Measurements from ENCODE around the gene TEX2. TPM values are rescaled to one million over a fixed set of nuclear protein-coding genes. Genes with fewer than 3 reads are reported as not detected.

Gene TEX2
- total and polyA plus RNA-seq, 2 experiments from 2014 or later: 7.5 to 17.7 TPM

GRCh38 chr17:64106918-64107317 is 156.1 kb downstream of the TEX2 start:
- no peaks in the 10 kb centered on the region for H3F3A ChIP-seq (replicated peaks; ENCODE audit: low read depth)
- TF ChIP-seq EZH2 (IDR thresholded peaks at IDR 0.05; ENCODE audit: low read depth, unreplicated experiment) (no peak), ZNF114 (CRISPR knock-in tag; IDR thresholded peaks at IDR 0.05) (no peak), JUNB (IDR thresholded peaks at IDR 0.05; ENCODE audit: unreplicated experiment) (no peak), POLR2AphosphoS5 (IDR thresholded peaks at IDR 0.05; ENCODE audit: low read depth) (no peak), STAT1 (IDR thresholded peaks at IDR 0.05; ENCODE audit: unreplicated experiment) (no peak), EZH2phosphoT487 (IDR thresholded peaks at IDR 0.05; ENCODE audit: unreplicated experiment) (no peak), ZNF462 (CRISPR knock-in tag; IDR thresholded peaks at IDR 0.05) (no peak), CREB1 (CRISPR knock-in tag; IDR thresholded peaks at IDR 0.05; ENCODE audit: low read depth) (no peak), NANOG (IDR thresholded peaks at IDR 0.05; ENCODE audit: borderline replicate concordance) (no peak), ZNF331 (CRISPR knock-in tag; IDR thresholded peaks at IDR 0.05; ENCODE audit: low read depth) (no peak)
- TF ChIP-seq, protein P1, sequence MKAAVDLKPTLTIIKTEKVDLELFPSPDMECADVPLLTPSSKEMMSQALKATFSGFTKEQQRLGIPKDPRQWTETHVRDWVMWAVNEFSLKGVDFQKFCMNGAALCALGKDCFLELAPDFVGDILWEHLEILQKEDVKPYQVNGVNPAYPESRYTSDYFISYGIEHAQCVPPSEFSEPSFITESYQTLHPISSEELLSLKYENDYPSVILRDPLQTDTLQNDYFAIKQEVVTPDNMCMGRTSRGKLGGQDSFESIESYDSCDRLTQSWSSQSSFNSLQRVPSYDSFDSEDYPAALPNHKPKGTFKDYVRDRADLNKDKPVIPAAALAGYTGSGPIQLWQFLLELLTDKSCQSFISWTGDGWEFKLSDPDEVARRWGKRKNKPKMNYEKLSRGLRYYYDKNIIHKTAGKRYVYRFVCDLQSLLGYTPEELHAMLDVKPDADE (IDR thresholded peaks at IDR 0.05): no peak
- TF ChIP-seq, protein P2, sequence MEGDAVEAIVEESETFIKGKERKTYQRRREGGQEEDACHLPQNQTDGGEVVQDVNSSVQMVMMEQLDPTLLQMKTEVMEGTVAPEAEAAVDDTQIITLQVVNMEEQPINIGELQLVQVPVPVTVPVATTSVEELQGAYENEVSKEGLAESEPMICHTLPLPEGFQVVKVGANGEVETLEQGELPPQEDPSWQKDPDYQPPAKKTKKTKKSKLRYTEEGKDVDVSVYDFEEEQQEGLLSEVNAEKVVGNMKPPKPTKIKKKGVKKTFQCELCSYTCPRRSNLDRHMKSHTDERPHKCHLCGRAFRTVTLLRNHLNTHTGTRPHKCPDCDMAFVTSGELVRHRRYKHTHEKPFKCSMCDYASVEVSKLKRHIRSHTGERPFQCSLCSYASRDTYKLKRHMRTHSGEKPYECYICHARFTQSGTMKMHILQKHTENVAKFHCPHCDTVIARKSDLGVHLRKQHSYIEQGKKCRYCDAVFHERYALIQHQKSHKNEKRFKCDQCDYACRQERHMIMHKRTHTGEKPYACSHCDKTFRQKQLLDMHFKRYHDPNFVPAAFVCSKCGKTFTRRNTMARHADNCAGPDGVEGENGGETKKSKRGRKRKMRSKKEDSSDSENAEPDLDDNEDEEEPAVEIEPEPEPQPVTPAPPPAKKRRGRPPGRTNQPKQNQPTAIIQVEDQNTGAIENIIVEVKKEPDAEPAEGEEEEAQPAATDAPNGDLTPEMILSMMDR (conservative IDR thresholded peaks at IDR 0.05; ENCODE audit: low read depth in 2 of 2): no peak
- TF ChIP-seq, protein P3, sequence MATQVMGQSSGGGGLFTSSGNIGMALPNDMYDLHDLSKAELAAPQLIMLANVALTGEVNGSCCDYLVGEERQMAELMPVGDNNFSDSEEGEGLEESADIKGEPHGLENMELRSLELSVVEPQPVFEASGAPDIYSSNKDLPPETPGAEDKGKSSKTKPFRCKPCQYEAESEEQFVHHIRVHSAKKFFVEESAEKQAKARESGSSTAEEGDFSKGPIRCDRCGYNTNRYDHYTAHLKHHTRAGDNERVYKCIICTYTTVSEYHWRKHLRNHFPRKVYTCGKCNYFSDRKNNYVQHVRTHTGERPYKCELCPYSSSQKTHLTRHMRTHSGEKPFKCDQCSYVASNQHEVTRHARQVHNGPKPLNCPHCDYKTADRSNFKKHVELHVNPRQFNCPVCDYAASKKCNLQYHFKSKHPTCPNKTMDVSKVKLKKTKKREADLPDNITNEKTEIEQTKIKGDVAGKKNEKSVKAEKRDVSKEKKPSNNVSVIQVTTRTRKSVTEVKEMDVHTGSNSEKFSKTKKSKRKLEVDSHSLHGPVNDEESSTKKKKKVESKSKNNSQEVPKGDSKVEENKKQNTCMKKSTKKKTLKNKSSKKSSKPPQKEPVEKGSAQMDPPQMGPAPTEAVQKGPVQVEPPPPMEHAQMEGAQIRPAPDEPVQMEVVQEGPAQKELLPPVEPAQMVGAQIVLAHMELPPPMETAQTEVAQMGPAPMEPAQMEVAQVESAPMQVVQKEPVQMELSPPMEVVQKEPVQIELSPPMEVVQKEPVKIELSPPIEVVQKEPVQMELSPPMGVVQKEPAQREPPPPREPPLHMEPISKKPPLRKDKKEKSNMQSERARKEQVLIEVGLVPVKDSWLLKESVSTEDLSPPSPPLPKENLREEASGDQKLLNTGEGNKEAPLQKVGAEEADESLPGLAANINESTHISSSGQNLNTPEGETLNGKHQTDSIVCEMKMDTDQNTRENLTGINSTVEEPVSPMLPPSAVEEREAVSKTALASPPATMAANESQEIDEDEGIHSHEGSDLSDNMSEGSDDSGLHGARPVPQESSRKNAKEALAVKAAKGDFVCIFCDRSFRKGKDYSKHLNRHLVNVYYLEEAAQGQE (IDR thresholded peaks at IDR 0.05; ENCODE audit: unreplicated experiment): no peak
- no peaks in the 10 kb centered on the region for H3K36me3 ChIP-seq (ENCODE audit: insufficient read depth)
- no peak overlapping the region for H3K27ac ChIP-seq (ENCODE audit: low read depth)
- H3K27me3 Mint-ChIP-seq (ENCODE audit: insufficient read depth, low read depth, poor library complexity): peaks cover 6% of the 10 kb centered on the region
- H3K4me3 Mint-ChIP-seq: no peak overlapping the region
- H3K4me2 ChIP-seq: no peak overlapping the region
- DNase-seq (ENCODE audit: low spot score): no peak
- H3K9me2 ChIP-seq (ENCODE audit: insufficient read depth): peaks cover 4% of the 10 kb centered on the region; the same call in 1 of the 2 replicates
- ATAC-seq: no peak
- peaks cover 10% of the 10 kb centered on the region for H3K4me1 Mint-ChIP-seq
- peaks cover 7% of the 10 kb centered on the region; the same call in 1 of the 2 replicates for H3K4me1 ChIP-seq (ENCODE audit: insufficient read depth)
- H3K27ac Mint-ChIP-seq: no peak overlapping the region
- H2AFZ ChIP-seq: no peak overlapping the region
- H3K4me3 ChIP-seq: no peak overlapping the region
- no peaks in the 10 kb centered on the region for H4K20me1 ChIP-seq (replicated peaks; ENCODE audit: insufficient read depth)
- H3K79me2 ChIP-seq (replicated peaks; ENCODE audit: insufficient read depth): no peaks in the 10 kb centered on the region
- H3K9me3 Mint-ChIP-seq: no peaks in the 10 kb centered on the region
- no peaks in the 10 kb centered on the region for H3K27me3 ChIP-seq (ENCODE audit: insufficient read depth)
- H3K36me3 Mint-ChIP-seq (ENCODE audit: low read depth): no peaks in the 10 kb centered on the region
